Measurements from ENCODE around the gene GAS7.

Gene GAS7

GRCh38 chr17:9982159-9982558 is 216.2 kb downstream of the GAS7 start:
- no peak overlapping the region for H3K4me3 ChIP-seq (ENCODE audit: low read length)
- DNase-seq (ENCODE audit: low read depth): no peak
- no peak for TF ChIP-seq CTCF (IDR thresholded peaks at IDR 0.05; ENCODE audit: insufficient read depth, low read depth, low read length, missing control alignments)

GRCh38 chr17:9981344-9981915 is 217.0 kb downstream of the GAS7 start:
- H3K4me3 ChIP-seq (ENCODE audit: low read length): no peak overlapping the region
- TF ChIP-seq CTCF (IDR thresholded peaks at IDR 0.05; ENCODE audit: insufficient read depth, low read depth, low read length, missing control alignments): no peak
- no peak for DNase-seq (ENCODE audit: low read depth)

GRCh38 chr17:9979463-9979995 is 218.9 kb downstream of the GAS7 start:
- no peak for TF ChIP-seq CTCF (IDR thresholded peaks at IDR 0.05; ENCODE audit: insufficient read depth, low read depth, low read length, missing control alignments)
- H3K4me3 ChIP-seq (ENCODE audit: low read length): no peak overlapping the region
- no peak for DNase-seq (ENCODE audit: low read depth)

- H3K4me3 ChIP-seq (ENCODE audit: low read length): no peak overlapping the region
- TF ChIP-seq CTCF (IDR thresholded peaks at IDR 0.05; ENCODE audit: insufficient read depth, low read depth, low read length, missing control alignments): no peak
- DNase-seq (ENCODE audit: low read depth): no peak
These were observed 221.2 kb downstream of the GAS7 start for GRCh38 chr17:9977180-9977575.

- no peak for DNase-seq (ENCODE audit: low read depth)
- H3K4me3 ChIP-seq (ENCODE audit: low read length): no peak overlapping the region
- TF ChIP-seq CTCF (IDR thresholded peaks at IDR 0.05; ENCODE audit: insufficient read depth, low read depth, low read length, missing control alignments): no peak
These were observed 221.9 kb downstream of the GAS7 start for GRCh38 chr17:9976283-9977179.

GRCh38 chr17:9974448-9975381 is 223.7 kb downstream of the GAS7 start:
- no peak for DNase-seq (ENCODE audit: low read depth)
- no peak for TF ChIP-seq CTCF (IDR thresholded peaks at IDR 0.05; ENCODE audit: insufficient read depth, low read depth, low read length, missing control alignments)
- H3K4me3 ChIP-seq (ENCODE audit: low read length): no peak overlapping the region
